H1 (cell line): Measurements from ENCODE around the gene ID2. TPM values are rescaled to one million over a fixed set of nuclear protein-coding genes. Genes with fewer than 3 reads are reported as not detected.

ENCODE experiments used
- BACH1 ChIP-seq: IDR thresholded peaks from 2 replicates; pipeline ENCODE4 v1.6.1; 2012; ENCODE audit warnings: low read length, improper control_type of control experiment
- CBX5 ChIP-seq: fragments of 300-800, 300-1000 bp; sonication (generic); IDR thresholded peaks from 2 replicates; pipeline ENCODE4 v1.7.1; 2016; ENCODE audit warnings: antibody characterized with exemption, low read length, low read depth
- EZH2 ChIP-seq: fragments of 200-600 bp; sonication (generic); IDR thresholded peaks from 2 replicates; pipeline ENCODE4 v1.7.1; 2012; ENCODE audit warnings: low read depth, mild to moderate bottlenecking, moderate library complexity, low read length, inconsistent platforms; ENCODE audit not compliant: severe bottlenecking
- GABPA ChIP-seq: IDR thresholded peaks from 2 replicates; pipeline ENCODE4 v1.6.1; 2011; ENCODE audit warnings: mild to moderate bottlenecking, low read length, moderate library complexity, borderline replicate concordance; ENCODE audit not compliant: insufficient read depth
- KDM4A ChIP-seq: IDR thresholded peaks from one replicate; pipeline ENCODE4 v1.7.1; 2012; ENCODE audit warnings: low read depth, mild to moderate bottlenecking, moderate library complexity, low read length, inconsistent platforms; ENCODE audit not compliant: severe bottlenecking
- SIRT6 ChIP-seq: IDR thresholded peaks from one replicate; pipeline ENCODE4 v1.7.1; 2012; ENCODE audit warnings: low read length, inconsistent platforms
- TAF7 ChIP-seq: optimal IDR thresholded peaks from 2 replicates; pipeline ENCODE3; 2011; ENCODE audit warnings: low read depth, mild to moderate bottlenecking, inconsistent platforms, low read length, moderate library complexity, borderline replicate concordance
- polyA plus RNA-seq, 7 experiments: library from polyadenylated mRNA; depleted of rRNA in 3 of 7; stranded (reverse) in 5 of 7; unstranded in 2 of 7; fragments of >200 nt in 5 of 7; fragments of 200-250 nt in 2 of 7; gene quantifications; 1 replicate in 5 of 7; 2 replicates in 1 of 7; 4 replicates in 1 of 7; pipeline versions ENCODE4 v1.2.1 to v1.2.3, GENCODE V29; 2011 to 2013; ENCODE audit warnings: missing spikeins in 2 of 7, mixed read lengths in 2 of 7
- total RNA-seq: library from RNA; stranded (reverse); fragmentation: NEBNext Ultra II Directional; extraction: Animal tissue kit (Norgen Biotek cat#: 25700); gene quantifications from 2 replicates; pipeline ENCODE4 v1.2.1, GENCODE V29; 2021

Gene ID2
- total and polyA plus RNA-seq, 2 of the 8 experiments (the other 6 are each of a cell fraction or from before 2014, with no cell fraction given) = 36.7 to 214 TPM

DNA sequence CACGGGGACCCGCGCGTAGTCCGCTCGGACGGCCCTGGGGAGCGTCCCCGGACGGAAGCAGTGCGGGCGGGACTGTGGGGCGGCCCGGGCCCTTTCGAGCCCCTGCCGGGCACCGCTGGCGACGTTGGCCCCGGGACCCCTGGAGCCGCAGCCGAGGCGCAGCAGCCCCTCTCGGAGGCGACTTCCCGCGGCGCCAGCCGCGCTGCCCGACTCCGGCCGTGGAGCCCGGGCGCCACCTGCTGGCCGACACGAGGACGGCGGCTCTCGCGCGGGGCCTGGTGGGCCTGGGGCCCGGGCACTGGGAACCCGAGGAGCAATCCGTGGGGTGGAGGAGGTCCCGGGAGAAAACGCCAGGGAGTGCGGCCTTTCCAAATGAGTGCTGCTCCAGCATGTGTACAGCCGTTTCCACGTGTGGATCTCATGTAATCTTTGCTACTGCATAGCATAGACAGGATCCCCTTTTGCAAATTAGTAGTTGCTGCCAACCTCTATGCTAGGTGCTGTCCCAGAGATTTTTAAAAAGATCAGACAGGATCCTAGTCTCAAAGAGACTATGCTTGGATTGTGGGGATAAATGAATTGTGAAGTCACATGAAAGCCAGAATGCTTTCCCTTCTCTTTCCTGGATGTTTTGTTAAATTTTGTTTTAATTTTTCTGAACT lies 4.0 kb downstream of the ID2 start (continued):
- TF ChIP-seq KDM4A = peak; percentile 27
- TF ChIP-seq EZH2 = no peak
- TF ChIP-seq CBX5 = no peak
- TF ChIP-seq SIRT6 = no peak
- peak; percentile 72 for TF ChIP-seq TAF7
- TF ChIP-seq GABPA = 0 out of 2 replicates have a peak, but pooled peaks have one; percentile 54
- TF ChIP-seq BACH1 = peak; percentile 80
- TF ChIP-seq, all 59 proteins: peak for 8
